Measurements from ENCODE around the gene RAB28. TPM values are rescaled to one million over a fixed set of nuclear protein-coding genes. Genes with fewer than 3 reads are reported as not detected.
A peak's percentile ranks its signal among the peaks of the same experiment; 100 is the strongest.

The RAB28 gene
- total and polyA plus RNA-seq, 9 of the 15 experiments (the other 6 are each of a cell fraction or from before 2014, with no cell fraction given) = 6.7 to 40.4 (median 23.0) TPM

DNA sequence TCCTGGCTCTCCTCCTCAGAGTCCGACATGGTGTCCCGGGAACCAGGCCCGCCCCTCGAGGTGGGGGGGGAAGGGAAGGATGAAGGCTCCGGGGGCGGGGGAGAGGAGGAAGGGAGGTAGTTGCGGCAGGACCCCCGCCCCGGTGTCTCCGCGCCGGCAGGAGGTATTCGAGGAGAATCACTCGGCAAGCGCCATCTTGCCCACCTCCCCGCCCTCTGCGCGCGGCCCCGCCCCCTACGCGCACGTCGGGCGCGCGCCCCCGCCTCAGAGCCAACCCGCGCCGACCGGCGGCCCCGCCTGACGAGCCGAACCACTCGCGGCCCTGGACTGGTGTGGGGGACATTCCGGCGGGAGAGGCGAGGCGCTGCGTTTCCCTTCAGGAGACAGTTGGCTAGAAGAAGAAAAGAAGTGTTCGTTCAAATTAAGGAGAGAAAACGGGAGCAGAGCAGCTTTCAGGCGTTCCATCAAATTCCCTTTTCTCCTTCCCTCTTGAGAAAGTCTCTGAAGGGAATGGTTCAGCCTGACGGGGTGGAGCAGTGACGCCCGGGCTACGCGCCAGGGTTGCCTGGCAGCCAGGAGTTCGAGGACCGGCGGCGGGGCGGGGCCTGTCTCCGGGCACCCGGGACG, at the start of gene RAB28 (continued):
- TF ChIP-seq RBM15 (IDR thresholded peaks at IDR 0.05; ENCODE audit: insufficient read depth, low read length) (no peak), NCOA6 (IDR thresholded peaks at IDR 0.05) (no peak; the same call in 1 of the 2 replicates), SNAPC5 (CRISPR knock-in tag; IDR thresholded peaks at IDR 0.05) (no peak), ZNF239 (CRISPR knock-in tag; IDR thresholded peaks at IDR 0.05) (no peak), EP400 (IDR thresholded peaks at IDR 0.05) (peak; percentile 27; the same call in 1 of the 2 replicates), SIN3B (IDR thresholded peaks at IDR 0.05; ENCODE audit: low read depth) (peak; percentile 31; the same call in 1 of the 2 replicates), CREBBP (IDR thresholded peaks at IDR 0.05; ENCODE audit: low read depth, low read length) (no peak), CTBP1 (IDR thresholded peaks at IDR 0.05; ENCODE audit: borderline replicate concordance) (peak; percentile 70), KDM1A (IDR thresholded peaks at IDR 0.05) (no peak), RNF2 (IDR thresholded peaks at IDR 0.05) (no peak), ZZZ3 (IDR thresholded peaks at IDR 0.05) (no peak), RBM17 (IDR thresholded peaks at IDR 0.05; ENCODE audit: borderline replicate concordance, low read depth, low read length) (no peak), ZNF197 (CRISPR knock-in tag; IDR thresholded peaks at IDR 0.05; ENCODE audit: low read depth) (no peak), RFX1 (IDR thresholded peaks at IDR 0.05) (peak; percentile 93), DIDO1 (tag; IDR thresholded peaks at IDR 0.05; ENCODE audit: low read depth) (no peak), ZNF57 (CRISPR knock-in tag; IDR thresholded peaks at IDR 0.05) (no peak), HNRNPL (IDR thresholded peaks at IDR 0.05; ENCODE audit: low read depth, low read length) (no peak), FOXJ2 (tag; IDR thresholded peaks at IDR 0.05) (no peak; the same call in none of the 2 replicates), MEF2A (IDR thresholded peaks at IDR 0.05; ENCODE audit: control insufficient read depth, low read depth, low read length) (no peak), TCF7 (IDR thresholded peaks at IDR 0.05; ENCODE audit: borderline replicate concordance) (no peak), EZH2 (IDR thresholded peaks at IDR 0.05; ENCODE audit: borderline replicate concordance, low read depth, low read length) (no peak)
- TF ChIP-seq, protein P1, sequence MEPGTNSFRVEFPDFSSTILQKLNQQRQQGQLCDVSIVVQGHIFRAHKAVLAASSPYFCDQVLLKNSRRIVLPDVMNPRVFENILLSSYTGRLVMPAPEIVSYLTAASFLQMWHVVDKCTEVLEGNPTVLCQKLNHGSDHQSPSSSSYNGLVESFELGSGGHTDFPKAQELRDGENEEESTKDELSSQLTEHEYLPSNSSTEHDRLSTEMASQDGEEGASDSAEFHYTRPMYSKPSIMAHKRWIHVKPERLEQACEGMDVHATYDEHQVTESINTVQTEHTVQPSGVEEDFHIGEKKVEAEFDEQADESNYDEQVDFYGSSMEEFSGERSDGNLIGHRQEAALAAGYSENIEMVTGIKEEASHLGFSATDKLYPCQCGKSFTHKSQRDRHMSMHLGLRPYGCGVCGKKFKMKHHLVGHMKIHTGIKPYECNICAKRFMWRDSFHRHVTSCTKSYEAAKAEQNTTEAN (CRISPR knock-in tag; IDR thresholded peaks at IDR 0.05) = no peak
- TF ChIP-seq, protein P2, sequence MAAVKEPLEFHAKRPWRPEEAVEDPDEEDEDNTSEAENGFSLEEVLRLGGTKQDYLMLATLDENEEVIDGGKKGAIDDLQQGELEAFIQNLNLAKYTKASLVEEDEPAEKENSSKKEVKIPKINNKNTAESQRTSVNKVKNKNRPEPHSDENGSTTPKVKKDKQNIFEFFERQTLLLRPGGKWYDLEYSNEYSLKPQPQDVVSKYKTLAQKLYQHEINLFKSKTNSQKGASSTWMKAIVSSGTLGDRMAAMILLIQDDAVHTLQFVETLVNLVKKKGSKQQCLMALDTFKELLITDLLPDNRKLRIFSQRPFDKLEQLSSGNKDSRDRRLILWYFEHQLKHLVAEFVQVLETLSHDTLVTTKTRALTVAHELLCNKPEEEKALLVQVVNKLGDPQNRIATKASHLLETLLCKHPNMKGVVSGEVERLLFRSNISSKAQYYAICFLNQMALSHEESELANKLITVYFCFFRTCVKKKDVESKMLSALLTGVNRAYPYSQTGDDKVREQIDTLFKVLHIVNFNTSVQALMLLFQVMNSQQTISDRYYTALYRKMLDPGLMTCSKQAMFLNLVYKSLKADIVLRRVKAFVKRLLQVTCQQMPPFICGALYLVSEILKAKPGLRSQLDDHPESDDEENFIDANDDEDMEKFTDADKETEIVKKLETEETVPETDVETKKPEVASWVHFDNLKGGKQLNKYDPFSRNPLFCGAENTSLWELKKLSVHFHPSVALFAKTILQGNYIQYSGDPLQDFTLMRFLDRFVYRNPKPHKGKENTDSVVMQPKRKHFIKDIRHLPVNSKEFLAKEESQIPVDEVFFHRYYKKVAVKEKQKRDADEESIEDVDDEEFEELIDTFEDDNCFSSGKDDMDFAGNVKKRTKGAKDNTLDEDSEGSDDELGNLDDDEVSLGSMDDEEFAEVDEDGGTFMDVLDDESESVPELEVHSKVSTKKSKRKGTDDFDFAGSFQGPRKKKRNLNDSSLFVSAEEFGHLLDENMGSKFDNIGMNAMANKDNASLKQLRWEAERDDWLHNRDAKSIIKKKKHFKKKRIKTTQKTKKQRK (IDR thresholded peaks at IDR 0.05; ENCODE audit: borderline replicate concordance, low read depth, low read length) = no peak
